ENCODE results near the gene TUBG1. TPM values are rescaled to one million over a fixed set of nuclear protein-coding genes. Genes with fewer than 3 reads are reported as not detected.

The TUBG1 gene
- total and polyA plus RNA-seq, 9 of the 15 experiments (the other 6 are each of a cell fraction or from before 2014, with no cell fraction given) = 33.1 to 147 (median 66.0) TPM

DNA sequence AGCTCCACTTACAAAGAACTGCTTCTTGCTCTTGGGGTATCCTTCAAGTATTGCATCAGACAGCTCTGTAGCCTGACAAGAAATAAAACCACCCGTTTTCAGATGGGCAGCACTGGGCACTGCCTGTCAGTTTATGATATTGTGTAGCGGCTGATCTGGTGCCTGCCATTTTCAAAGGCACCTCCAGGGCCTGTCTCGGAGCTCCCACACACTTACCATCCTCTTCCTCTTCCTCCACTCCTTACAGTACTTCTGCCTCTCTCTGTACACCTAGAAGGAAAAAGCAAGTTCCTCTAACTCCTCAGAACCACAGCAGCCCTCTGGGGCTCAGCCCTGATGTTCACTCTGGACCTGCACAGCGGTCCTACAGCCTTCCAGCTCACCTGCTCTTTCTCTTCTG is 36.4 kb upstream of the TUBG1 start:
- no peak for FAIRE-seq

More for the DNA sequence above, 36.4 kb upstream of the TUBG1 start:
- Histone ChIP-seq H3K9ac (ENCODE audit: insufficient read depth in 1 of 2, low read depth in 2 of 2, low read length in 2 of 2) (peak overlapping the region; percentile 18 to 35; a peak in 2 of 4 replicates), H3K4me3 (no peak overlapping the region), H3K9me1 (ENCODE audit: control insufficient read depth, insufficient read depth, low read length) (no peaks in the 10 kb centered on the region), H3K4me2 (ENCODE audit: insufficient read depth, low read length) (no peak overlapping the region), H3K9me3 (replicated peaks; ENCODE audit: control insufficient read depth, insufficient read depth, low read depth, low read length) (no peaks in the 10 kb centered on the region), H2AFZ (ENCODE audit: low read depth, low read length) (no peak overlapping the region), H3K27ac (ENCODE audit: extremely low read depth, low read depth, low read length) (peak overlapping the region; percentile 55; the same call in 2 of the 3 replicates), H3K36me3 (ENCODE audit: control insufficient read depth, insufficient read depth, low read length) (peaks cover 83% of the 10 kb centered on the region), H4K20me1 (replicated peaks; ENCODE audit: control insufficient read depth, insufficient read depth, low read length) (no peaks in the 10 kb centered on the region; the same call in 1 of the 2 replicates), H3K4me1 (replicated peaks in 1 of 2; ENCODE audit: control insufficient read depth in 2 of 2, insufficient read depth in 2 of 2, low read length in 2 of 2) (peaks cover 28 to 39% of the 10 kb centered on the region in 2 experiments; a peak in 4 of 5 replicates), H3K79me2 (ENCODE audit: control insufficient read depth, insufficient read depth, low read length) (peaks cover 84% of the 10 kb centered on the region), H3K27me3 (ENCODE audit: control insufficient read depth in 2 of 2, insufficient read depth in 2 of 2, low read length in 2 of 2) (no peaks in the 10 kb centered on the region)
- TF ChIP-seq HSF4 (CRISPR knock-in tag; IDR thresholded peaks at IDR 0.05; ENCODE audit: borderline replicate concordance) (no peak), POLR2A (conservative IDR thresholded peaks at IDR 0.05) (0 out of 2 replicates have a peak, but pooled peaks have one; percentile 41), SMAD4 (CRISPR knock-in tag; conservative IDR thresholded peaks at IDR 0.05) (peak; percentile 32; the same call in 1 of the 2 replicates), DMBX1 (CRISPR knock-in tag; IDR thresholded peaks at IDR 0.05; ENCODE audit: borderline replicate concordance) (0 out of 2 replicates have a peak, but pooled peaks have one; percentile 45), SPI1 (IDR thresholded peaks at IDR 0.05; ENCODE audit: borderline replicate concordance, low read depth, low read length) (0 out of 2 replicates have a peak, but pooled peaks have one; percentile 15), CEBPG (CRISPR knock-in tag; IDR thresholded peaks at IDR 0.05) (no peak), CEBPG (tag; conservative IDR thresholded peaks at IDR 0.05 in 1 of 2, IDR thresholded peaks at IDR 0.05 in 1 of 2) (0 out of 4 replicates have a peak, but pooled peaks have one; percentile 19 to 51), SUPT5H (IDR thresholded peaks at IDR 0.05) (peak; percentile 36; the same call in 1 of the 2 replicates)
- TF ChIP-seq, protein P1, sequence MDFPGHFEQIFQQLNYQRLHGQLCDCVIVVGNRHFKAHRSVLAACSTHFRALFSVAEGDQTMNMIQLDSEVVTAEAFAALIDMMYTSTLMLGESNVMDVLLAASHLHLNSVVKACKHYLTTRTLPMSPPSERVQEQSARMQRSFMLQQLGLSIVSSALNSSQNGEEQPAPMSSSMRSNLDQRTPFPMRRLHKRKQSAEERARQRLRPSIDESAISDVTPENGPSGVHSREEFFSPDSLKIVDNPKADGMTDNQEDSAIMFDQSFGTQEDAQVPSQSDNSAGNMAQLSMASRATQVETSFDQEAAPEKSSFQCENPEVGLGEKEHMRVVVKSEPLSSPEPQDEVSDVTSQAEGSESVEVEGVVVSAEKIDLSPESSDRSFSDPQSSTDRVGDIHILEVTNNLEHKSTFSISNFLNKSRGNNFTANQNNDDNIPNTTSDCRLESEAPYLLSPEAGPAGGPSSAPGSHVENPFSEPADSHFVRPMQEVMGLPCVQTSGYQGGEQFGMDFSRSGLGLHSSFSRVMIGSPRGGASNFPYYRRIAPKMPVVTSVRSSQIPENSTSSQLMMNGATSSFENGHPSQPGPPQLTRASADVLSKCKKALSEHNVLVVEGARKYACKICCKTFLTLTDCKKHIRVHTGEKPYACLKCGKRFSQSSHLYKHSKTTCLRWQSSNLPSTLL (IDR thresholded peaks at IDR 0.05) = no peak
- TF ChIP-seq, protein P2, sequence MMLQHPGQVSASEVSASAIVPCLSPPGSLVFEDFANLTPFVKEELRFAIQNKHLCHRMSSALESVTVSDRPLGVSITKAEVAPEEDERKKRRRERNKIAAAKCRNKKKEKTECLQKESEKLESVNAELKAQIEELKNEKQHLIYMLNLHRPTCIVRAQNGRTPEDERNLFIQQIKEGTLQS (IDR thresholded peaks at IDR 0.05) = peak; percentile 20; the same call in 1 of the 2 replicates
- TF ChIP-seq, protein P2 (CRISPR knock-in tag; conservative IDR thresholded peaks at IDR 0.05) = no peak
- TF ChIP-seq, protein P3, sequence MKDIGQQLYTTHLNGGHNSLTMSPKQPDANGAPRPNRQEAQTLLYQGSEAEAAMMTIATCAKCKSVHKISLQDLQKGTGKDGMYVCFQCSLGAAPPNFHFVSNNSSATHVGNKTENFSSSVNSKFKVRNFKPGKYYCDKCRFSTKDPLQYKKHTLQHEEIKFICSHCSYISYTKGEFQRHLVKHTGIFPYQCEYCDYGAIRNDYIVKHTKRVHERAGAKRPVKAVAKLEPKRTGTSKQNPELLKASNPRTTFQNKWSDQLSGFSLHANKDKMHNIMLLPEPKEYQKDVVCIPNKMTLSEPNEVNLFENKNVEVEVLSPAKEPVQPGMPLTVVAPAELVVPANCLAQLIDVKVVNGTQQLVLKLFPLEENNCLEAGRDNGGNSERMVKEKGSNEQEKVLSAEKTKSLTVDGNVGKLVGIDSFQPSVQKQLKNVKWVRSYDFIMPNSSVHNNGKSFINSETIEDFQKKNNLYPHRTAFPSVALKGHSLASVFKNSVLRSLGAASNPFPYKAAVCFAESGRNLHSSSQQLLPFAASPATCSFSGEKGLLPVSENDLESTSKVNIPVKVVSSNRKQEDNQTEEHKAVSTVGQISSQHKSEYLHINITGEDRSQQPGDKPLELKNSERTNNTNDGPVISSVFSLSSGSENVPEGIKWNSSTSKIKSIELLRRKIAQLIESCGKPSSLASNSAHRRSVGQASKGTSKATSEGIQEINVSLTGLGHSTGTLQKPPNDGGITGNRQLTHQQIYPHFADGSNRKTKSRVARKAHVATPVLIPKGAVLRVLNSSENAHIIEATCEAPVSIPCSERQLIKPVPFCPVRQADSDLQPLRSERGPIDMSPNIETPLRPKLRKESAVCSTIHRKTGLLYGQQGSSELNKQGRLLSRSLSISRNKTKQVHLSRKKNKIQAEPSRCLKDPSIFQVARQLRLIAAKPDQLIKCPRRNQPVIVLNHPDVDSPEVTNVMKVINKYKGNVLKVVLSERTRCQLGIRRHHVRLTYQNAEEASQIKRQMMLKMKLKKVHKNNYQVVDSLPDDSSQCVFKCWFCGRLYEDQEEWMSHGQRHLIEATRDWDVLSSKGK (CRISPR knock-in tag; IDR thresholded peaks at IDR 0.05) = no peak
- no peak for ATAC-seq
- no peak for DNase-seq (ENCODE audit: extremely low read depth in 1 of 4, low spot score in 3 of 4)
- intact Hi-C loops (cut with micrococcal nuclease) = no loop called here
- in situ Hi-C loops (cut with MboI) = no loop called here
- no TSS peak for BruUV-seq (replicated peaks)
- WGBS (ENCODE audit: insufficient coverage, low coverage, missing lambda C conversion rate) = 75% methylated on average over 4 of the region's 4 CpGs
- ChIA-PET POLR2A (interaction anchor here (0.6 to 1.6 kb wide), 3 partner anchors 9 to 254 kb away, joined by 3 to 7 read pairs (median 3); no protein-coding TSS in a partner anchor), CTCF (ENCODE audit: low intra/inter-chr PET ratio) (no interaction called here)
